Hematopoietic multipotent progenitor cell (in vitro differentiated cells): ENCODE data around the gene TCF23. TPM values are rescaled to one million over a fixed set of nuclear protein-coding genes. Genes with fewer than 3 reads are reported as not detected.
A peak's percentile ranks its signal among the peaks of the same experiment; 100 is the strongest.
"Not testable (repeated sequence)": the region's sequence is repeated elsewhere in the genome, so short reads cannot be mapped to it uniquely, and the experiment has no call there.

Experiments
- DNase-seq, 3 donors: peaks; one replicate each; pipeline ENCODE4 v3.0.0-alpha.2; 2011 to 2015; ENCODE audit warnings: low read depth in 2 of 3, low spot score in 2 of 3
- total RNA-seq: library from RNA; depleted of rRNA; stranded (reverse); fragments of >200 nt; gene quantifications from one replicate; pipeline ENCODE4 v1.2.3, GENCODE V29; 2012

The TCF23 gene
- total RNA-seq, 1 donor = not detected

GRCh38 chr2:27152102-27152795 lies 3.4 kb downstream of the TCF23 start:
- no peak for DNase-seq

- no peak for DNase-seq
Observed at GRCh38 chr2:27152796-27153464, 4.1 kb downstream of the TCF23 start.

GRCh38 chr2:27154488-27154887 lies 5.7 kb downstream of the TCF23 start:
- no peak for DNase-seq

GRCh38 chr2:27155069-27155520 lies 6.3 kb downstream of the TCF23 start:
- DNase-seq = no peak

GRCh38 chr2:27158468-27158867 lies 9.7 kb downstream of the TCF23 start:
- no peak for DNase-seq

- no peak for DNase-seq
Observed at GRCh38 chr2:27159271-27159670, 10.5 kb downstream of the TCF23 start.

GRCh38 chr2:27160191-27160590 lies 11.4 kb downstream of the TCF23 start:
- no peak for DNase-seq

- DNase-seq = no peak
Observed at GRCh38 chr2:27162151-27163121, 13.6 kb downstream of the TCF23 start.

GRCh38 chr2:27164960-27165763 lies 16.4 kb downstream of the TCF23 start:
- no peak for DNase-seq

- DNase-seq = peak in 1 of 3 donors; percentile 20
Observed at GRCh38 chr2:27170581-27171337, 22.0 kb downstream of the TCF23 start.

GRCh38 chr2:27171351-27171848 lies 22.6 kb downstream of the TCF23 start:
- no peak for DNase-seq

- DNase-seq = no peak
Observed at GRCh38 chr2:27174638-27175037, 25.8 kb downstream of the TCF23 start.

GRCh38 chr2:27175330-27175729 lies 26.5 kb downstream of the TCF23 start:
- DNase-seq = no peak

- not testable (repeated sequence) for DNase-seq
Observed at GRCh38 chr2:27175781-27176180, 27.0 kb downstream of the TCF23 start.

GRCh38 chr2:27177441-27178351 lies 28.9 kb downstream of the TCF23 start:
- no peak for DNase-seq

- DNase-seq = no peak
Observed at GRCh38 chr2:27178469-27178868, 29.7 kb downstream of the TCF23 start.

- no peak for DNase-seq
Observed at GRCh38 chr2:27179344-27180000, 30.7 kb downstream of the TCF23 start.

- DNase-seq = no peak
Observed at GRCh38 chr2:27182346-27182745, 33.5 kb downstream of the TCF23 start.
